NCI-H1436 (cell line): ENCODE data around the gene PNN.
"Not testable (repeated sequence)": the region's sequence is repeated elsewhere in the genome, so short reads cannot be mapped to it uniquely, and the experiment has no call there.

Experiments
- DNase-seq: peaks from one replicate; lab custom pipeline; 2025; lab: John Stamatoyannopoulos, UW

Gene PNN

DNA sequence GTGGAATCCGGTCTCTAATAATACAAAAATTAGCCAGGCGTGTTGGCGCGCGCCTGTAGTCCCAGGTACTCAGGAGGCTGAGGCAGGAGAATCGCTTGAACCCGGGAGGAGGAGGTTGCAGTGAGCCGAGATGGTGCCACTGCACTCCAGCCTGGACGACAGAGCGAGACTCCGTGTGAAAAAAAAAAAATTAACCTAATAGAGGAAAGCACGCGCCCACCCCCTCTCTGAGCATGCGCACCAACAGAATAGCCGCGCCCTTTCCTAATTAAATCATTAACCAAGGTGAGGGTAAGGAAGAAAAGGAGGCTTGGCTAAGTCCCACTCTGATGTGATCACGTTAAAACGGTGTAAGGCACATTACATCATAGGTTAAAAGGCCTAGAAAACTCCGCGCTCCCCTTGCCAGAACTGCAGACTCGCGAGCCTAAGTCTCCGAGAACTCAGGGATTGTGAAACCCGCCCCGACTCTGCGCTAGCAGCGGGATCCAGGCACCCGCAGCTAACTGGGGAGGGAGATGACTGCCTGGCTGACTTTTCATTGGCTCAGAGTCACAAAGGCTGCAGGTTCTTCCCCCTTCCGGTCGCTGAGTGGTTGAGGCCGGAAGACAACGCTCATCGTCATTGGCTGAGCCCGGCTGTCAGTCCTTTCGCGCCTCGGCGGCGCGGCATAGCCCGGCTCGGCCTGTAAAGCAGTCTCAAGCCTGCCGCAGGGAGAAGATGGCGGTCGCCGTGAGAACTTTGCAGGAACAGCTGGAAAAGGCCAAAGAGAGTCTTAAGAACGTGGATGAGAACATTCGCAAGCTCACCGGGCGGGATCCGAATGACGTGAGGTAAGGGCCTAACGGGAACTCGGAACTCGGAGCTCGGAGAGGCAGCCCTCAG, at the start of gene PNN:
Gene PNN, plus strand, starts transcription at position 695 of the 885 bp plus-strand sequence. Its CDS starts 26 bp downstream, at position 721.
- DNase-seq: peak; percentile 99

DNA sequence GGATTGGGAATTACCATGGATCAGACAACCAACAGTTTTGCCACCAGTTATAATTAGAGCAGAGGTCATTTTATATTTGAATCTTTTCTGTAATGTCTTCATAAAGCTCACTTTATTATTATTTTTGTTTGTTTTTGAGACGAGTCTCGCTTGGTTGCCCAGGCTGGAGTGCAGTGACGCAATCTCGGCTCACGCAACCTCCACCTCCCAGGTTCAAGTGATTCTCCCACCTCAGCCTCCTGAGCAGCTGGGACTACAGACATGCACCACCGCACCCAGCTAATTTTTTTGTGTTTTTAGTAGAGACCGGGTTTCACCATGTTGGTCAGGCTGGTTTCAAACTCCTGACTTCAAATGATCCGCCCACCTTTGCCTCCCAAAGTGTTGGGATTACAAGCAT, 37.2 kb upstream of the PNN start:
- not testable (repeated sequence) for DNase-seq

DNA sequence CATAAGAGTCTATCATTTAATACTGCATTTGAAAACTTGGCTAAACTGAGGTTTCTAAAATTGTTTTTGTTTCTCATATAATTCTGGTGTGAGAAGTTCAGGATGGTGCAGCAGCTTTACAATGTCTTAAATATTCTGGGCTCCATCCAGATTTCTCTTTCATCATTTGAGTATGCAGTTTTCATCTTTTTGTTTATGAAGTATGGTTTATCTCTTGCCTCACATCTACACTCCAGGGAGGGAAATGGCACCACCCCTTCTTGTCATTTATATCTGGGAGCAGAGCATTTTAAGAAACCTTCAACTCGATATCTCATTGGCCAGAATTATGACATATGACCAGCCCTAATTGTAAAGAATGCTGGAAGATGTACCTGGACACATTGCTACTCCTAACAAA, 36.6 kb upstream of the PNN start:
- DNase-seq: no peak

DNA sequence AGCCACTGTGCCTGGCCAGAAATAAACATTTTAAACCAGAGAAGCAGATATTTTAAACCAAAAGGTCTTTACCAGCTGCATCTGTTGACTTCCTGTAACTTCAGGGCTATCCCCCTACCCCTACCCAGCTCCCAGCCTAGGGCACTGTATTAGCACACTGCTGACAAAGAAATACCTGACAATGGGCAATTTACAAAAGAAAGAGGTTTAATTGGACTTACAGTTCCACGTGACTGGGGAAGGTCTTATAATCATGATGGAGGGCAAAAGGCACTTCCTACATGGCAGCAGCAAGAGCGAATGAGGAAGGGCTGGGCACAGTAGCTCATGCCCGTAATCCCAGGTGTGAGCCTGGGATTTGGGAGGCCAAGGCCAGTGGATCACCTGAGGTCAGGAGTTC, 34.9 kb upstream of the PNN start:
- no peak for DNase-seq

DNA sequence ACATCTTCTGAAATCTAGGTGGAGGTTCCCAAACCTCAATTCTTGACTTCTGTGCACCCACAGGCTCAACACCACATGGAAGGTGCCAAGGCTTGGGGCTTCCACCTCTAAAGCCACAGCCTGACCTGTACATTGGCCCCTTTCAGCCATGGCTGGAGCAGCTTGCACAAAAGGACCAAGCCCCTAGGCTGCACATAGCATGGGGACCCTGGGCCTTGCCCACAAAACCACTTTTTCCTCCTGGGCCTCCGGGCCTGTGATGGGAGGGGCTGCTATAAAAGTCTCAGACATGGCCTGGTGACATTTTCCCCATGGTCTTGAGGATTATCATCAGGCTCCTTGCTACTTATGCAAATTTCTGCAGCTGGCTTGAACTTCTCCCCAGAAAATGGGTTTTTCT, 33.4 kb upstream of the PNN start:
- DNase-seq: not testable (repeated sequence)

DNA sequence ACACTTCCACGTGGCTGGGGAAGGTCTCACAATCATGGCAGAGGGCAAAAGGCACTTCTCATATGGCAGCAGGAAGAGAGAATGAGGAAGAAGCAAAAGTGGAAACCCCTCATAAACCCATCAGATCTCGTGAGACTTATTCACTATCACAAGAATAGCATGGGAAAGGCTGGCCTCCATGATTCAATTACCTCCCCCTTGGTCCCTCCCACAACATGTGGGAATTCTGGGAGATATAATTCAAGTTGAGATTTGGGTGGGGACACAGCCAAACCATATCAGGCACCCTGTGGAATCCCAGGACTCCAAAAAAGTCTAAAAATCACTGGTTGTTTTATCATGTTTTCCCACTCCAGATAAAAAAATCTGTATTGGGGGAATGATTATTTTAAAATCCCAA, 31.8 kb upstream of the PNN start:
- DNase-seq: not testable (repeated sequence)

DNA sequence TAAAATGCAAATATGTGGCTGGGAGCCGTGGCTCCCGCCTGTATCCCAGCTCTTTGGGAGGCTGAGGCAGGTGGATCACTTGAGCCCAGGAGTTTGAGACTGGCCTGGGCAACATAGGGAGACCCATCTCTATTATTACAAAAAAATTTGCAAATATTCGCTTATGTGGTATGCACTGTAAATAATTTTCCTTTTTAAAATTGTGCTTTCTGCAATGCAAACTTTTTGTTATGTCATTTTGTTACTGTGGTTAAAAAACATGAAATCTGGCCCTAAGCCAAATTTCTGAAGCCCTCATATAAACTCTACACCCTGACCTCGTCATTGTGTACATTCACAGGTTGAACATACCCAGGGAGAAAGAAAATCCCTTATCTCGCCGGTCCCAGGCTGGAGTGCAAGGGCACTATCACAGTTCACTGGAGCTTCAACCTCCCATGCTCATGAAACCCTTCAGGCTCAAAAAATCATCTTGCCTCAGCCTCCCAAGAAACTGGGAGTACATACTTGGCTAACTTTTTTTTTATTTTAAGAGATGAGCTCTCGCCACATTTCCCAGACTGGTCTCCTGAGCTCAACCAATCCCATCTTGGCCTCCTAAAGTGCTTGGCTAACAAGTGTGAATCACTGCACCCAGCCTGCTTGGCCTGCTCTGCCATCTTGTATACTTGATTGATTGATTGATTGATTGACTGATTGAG, 29.6 kb upstream of the PNN start:
- DNase-seq: no peak

DNA sequence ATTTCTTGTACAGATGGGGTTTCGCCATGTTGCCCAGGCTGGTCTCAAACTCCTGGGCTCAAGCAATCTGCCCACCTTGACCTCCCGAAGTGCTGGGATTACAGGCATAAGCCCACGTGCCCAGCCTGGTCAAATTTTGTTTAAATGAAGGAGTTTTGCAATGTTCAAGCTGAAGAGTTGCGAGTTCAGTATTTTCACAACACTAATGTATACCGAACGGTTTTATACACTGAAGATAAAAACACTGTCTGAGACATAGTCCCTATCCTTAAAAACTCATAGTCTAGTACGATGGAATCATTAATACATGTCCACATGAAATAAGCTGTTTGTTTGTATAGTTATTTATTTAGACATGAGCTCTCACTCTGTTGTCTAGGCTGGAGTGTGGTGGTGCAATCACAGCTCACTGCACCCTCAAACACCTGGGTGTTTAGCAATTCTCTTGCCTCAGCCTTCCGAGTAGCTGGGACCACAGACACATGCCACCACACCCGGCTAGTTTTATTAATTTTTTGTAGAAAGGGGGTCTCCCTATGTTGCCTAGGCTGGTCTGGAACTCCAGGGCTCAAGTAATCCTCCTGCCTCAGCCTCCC, 20.4 kb upstream of the PNN start:
- DNase-seq: no peak

DNA sequence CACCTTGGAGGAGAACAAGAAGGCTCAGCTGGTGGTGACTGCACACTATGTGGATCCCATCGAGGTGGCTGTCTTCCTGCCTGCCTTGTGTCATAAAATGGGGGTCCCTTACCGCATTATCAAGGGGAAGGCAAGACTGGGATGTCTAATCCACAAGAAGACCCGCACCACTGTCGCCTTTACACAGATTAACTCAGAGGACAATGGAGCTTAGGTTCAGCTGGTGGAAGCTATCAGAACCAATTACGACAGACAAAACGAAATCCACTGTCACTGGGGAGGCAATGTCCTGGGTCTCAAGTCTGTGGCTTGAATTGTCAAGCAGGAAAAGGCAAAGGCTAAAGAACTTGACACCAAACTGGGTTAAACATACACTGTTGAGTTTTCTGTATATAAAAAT, 17.6 kb upstream of the PNN start:
- DNase-seq: no peak

DNA sequence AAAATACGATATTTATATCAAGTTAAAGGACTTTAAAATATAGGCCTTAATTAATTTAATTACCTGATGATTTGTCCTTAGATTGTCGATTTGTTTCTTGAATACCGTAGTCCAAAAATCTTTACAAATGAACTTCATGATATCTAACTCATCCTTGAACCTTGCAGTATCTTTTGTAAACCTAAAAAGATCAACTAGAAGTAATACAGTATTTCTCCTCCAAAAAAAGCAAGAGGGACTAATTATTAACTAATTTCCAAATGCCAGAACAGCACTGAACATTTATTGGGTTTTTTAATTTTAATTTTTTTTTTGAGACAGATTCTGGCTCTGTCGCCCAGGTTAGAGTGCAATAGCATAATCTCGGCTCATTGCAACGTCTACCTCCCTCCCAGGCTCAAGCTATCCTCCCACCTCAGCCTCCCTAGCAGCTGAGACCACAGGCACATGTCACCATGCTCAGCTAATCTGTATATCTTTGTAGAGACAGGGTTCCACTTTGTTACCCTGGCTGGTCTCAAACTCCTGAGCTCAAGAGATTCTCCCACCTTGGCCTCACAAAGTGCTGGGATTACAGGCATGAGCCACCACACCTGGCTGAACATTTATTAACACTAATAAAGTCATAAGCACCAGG, 16.7 kb upstream of the PNN start:
- DNase-seq: no peak

DNA sequence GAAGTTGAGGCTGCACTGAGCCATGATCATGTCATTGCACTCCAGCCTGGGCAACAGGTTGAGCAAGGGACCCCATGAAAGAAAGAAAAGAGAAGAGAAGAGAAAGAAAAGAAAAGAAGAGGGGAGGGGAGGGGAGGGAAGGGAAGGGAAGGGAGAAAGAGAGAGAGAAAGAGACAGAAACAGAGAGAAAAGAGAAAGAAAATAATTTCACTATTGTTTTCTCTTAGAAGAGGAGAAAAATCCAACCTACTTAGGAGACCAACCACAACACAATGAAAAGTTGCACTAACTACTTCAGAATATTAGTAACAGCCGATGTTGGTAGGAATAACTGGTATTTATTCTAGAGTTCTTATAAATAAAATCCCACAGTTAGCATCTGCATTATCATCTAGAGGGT, 14.6 kb upstream of the PNN start:
- DNase-seq: no peak

DNA sequence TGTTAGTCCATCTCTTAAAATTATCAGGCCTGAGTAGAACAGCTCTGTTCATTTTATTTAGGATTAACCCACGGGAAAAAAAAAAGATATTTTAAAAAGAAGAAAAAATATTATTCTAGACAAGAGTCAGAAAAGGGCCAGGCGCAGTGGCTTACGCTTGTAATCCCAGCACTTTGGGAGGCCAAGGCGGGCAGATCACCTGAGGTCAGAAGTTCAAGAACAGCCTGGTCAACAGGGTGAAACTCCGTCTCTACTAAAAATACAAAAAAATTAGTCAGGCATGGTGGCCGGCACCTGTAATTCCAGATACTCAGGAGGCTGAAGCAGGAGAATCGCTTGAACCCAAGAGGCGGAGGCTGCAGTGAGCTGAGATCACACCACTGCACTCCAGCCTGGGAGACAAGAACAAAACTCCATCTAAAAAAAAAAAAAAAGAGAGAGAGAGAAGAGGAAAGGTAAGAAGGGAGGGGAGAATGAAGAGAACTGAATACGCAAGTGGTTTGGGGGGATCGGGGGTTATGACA, 7.2 kb upstream of the PNN start:
- DNase-seq: not testable (repeated sequence)

DNA sequence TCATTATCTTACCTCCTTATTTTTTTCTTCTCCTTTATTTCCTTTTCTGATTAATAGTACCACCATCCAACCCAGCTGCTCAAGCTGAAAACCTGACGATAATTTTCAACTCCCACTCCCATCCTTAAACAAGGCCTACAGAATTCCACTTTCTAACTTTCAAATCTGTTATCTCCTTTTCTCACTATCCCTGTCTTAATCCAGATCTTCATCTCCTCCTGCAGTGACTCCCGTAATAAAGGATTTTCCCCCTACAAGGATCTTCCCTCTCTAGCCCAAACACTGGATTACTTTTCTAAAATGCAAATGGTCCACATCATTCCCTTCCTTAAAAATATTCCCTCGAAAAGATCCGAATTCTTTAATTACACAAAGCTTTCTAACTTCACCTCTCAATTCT, 6.5 kb upstream of the PNN start:
- DNase-seq: no peak

DNA sequence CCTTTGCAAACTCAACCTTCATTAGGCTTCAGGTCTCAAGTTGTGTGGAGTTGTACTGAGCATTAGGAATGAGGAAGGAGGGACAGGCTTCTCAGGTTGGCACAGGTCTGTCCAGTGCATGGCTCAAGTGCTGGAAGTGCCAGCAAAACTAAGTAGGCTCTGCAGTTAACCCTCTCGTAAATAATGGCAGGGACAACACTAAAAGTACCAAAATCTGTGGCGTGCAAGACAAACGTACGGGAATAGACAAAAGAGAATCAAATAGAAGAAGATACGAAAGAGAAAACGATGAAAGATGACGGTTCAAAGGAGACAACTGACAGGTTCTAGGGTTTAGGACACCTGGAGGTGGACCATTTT, 5.5 kb upstream of the PNN start:
- no peak for DNase-seq

DNA sequence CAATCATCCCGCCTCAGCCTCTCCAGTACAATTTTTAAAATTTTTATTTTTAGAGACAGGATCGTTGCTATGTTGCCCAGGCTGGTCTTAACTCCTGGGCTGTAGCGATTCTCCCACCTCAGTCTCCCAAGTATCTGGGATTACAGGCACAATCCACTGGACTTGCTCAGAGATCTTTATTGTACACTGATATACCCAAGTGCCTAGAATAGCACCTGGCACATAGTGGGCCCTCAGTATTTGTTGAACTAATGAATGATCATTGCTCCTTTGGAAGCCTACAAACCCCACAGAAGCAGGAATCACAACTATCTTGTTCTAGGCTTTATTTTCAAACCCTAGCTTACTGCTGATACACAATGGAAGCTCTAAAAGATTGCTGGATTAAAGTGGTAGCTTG, 1.9 kb upstream of the PNN start:
- no peak for DNase-seq

DNA sequence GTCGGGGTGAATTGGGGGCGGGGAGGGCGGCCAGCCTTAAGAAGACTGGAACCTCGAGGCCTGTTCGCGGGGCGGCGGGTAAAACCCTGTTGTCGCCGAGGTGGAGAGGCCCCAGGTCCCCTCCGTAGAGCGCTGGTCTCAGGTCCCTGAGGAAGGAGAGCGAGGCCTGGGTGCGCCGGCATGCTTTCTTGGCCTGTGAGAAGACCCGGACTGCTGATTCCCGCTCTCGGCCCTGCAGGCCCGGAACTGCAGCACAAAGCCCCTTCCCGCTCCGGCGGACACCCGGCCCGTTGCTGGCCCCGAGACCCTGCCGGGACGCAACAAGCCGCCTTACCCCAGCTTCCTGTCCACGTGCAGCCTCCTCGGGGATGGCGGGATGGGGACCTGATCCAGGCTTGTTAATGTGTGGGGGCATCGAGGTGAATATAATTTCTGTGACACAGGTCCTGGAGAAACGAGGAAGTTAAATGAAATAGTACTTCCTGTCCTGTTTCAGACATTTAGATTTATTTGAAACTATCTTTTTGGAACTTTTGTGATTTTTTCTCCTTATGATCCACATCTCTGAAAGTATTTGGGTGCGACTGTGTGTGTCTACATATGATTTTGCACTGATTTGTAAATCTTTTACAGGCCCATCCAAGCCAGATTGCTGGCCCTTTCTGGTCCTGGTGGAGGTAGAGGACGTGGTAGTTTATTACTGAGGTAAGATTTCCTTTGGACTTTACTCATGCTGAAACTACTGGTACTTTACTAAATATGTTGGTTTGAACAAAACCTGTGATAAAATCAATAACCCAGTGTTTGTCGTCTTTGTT, 600 bp downstream of the PNN start:
- DNase-seq: peak; percentile 9

DNA sequence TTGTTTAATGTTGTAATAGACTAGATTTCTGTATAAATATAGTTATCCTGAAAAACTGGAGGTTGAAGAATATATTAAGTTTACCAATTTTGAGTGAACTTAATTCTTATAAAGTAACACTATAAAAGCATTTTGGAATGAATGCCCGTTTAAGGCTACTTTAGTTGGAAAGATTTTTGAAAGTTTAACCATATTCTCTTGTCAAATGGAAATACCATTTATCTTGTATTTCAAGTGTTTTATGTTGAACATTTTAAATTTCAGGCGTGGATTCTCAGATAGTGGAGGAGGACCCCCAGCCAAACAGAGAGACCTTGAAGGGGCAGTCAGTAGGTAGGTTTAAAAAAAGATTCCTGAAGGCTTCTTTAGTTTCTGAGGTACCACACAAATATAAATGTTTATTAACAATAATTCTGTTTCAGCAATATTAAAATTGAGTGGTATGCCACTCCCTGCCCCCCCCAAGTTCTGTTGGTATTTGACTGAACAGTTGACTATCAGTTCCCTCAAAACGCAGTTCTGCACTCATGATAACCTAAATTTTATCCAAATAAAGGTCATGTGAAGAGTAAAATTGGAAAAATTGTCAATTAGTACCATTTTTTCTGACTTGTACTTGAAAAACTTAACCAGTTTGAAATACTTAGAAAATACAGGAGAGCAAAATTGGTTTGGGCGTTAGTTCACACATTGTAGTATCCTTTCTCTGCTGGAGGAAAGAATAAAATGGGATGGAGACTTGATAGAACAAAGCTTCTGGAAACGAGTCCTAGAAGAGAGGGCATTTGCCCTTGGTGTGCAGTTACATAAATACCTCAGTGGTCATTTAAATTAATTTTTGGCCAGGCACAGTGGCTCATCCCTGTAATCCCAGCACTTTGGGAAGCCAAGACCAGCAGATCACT, 1.5 kb downstream of the PNN start:
- no peak for DNase-seq

DNA sequence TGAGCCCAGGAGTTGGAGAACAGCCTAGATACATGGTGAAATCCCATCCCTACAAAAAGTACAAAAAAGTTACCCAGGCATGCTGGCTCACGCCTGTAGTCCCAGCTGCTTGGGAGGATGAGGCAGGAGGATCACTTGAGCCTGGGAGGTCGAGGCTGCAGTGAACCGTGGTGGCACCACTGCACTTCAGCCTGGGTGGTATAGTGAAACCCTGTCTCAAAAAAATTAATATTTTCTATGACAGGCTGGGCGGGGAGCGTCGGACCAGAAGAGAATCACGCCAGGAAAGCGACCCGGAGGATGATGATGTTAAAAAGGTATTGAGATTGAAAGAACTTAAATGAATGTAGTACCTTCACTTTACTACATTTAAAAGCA, 2.1 kb downstream of the PNN start:
- DNase-seq: no peak

DNA sequence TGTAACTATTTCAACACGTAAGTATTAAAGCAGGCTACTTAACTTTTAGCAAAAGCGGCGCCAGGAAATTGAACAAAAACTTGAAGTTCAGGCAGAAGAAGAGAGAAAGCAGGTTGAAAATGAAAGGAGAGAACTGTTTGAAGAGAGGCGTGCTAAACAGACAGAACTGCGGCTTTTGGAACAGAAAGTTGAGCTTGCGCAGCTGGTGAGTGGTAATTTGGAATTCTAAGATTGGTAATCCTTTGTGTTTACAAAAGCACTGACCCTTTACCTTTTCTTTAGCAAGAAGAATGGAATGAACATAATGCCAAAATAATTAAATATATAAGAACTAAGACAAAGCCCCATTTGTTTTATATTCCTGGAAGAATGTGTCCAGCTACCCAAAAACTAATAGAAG, 4.0 kb downstream of the PNN start:
- DNase-seq: no peak

DNA sequence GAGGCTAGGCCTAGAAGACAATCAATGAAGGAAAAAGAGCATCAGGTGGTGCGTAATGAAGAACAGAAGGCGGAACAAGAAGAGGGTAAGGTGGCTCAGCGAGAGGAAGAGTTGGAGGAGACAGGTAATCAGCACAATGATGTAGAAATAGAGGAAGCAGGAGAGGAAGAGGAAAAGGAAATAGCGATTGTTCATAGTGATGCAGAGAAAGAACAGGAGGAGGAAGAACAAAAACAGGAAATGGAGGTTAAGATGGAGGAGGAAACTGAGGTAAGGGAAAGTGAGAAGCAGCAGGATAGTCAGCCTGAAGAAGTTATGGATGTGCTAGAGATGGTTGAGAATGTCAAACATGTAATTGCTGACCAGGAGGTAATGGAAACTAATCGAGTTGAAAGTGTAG, 5.5 kb downstream of the PNN start:
- DNase-seq: no peak
